GM06990 (cell line): ENCODE data around the gene SMIM14.
A peak's percentile ranks its signal among the peaks of the same experiment; 100 is the strongest.

Experiments
- DNase-seq: peaks from one replicate; pipeline ENCODE4 v3.0.0-alpha.2; 2011; ENCODE audit not compliant: insufficient read length; ENCODE audit errors: extremely low read depth
- H3K27me3 ChIP-seq: replicated peaks from 2 replicates; pipeline ENCODE4 v1.6.0; 2011; ENCODE audit warnings: low read length; ENCODE audit not compliant: control insufficient read depth, insufficient read depth
- H3K36me3 ChIP-seq: 2 replicates; pipeline ENCODE4 v1.5.1; 2011; ENCODE audit warnings: low read length; ENCODE audit not compliant: control insufficient read depth, insufficient read depth
- H3K4me3 ChIP-seq: replicated peaks from 2 replicates; pipeline ENCODE4 v1.5.1; 2011; ENCODE audit warnings: low read depth, mild to moderate bottlenecking, control low read depth, low read length
- TF ChIP-seq, protein P1 (sequence below): IDR thresholded peaks from 2 replicates; pipeline ENCODE4 v1.5.1; 2011; ENCODE audit warnings: low read length, control low read depth, mild to moderate bottlenecking, inconsistent platforms; ENCODE audit not compliant: insufficient read depth, poor library complexity, severe bottlenecking

Gene SMIM14

DNA sequence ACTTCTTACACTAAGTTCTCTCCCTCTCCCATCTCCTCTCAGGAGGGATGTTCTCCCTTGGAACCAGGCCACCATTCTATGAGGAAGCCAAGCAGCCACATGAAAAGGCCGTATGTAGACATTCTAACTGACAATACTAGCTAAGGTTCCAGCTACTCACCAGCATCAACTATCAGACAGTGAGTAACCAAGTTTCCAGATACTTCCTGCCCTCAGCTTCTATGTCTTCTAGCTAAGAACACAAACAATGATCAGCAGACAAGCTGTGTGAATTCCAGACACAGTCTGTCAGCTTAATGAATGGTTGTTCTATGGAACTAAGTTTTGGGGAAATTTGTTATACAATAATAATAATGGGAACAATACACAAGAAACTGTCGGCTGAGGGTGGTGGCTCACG, 50.8 kb downstream of the SMIM14 start:
- Histone ChIP-seq H3K4me3 (no peak overlapping the region), H3K36me3 (no peaks in the 10 kb centered on the region; the same call in 1 of the 2 replicates), H3K27me3 (no peaks in the 10 kb centered on the region)
- TF ChIP-seq, protein P1, sequence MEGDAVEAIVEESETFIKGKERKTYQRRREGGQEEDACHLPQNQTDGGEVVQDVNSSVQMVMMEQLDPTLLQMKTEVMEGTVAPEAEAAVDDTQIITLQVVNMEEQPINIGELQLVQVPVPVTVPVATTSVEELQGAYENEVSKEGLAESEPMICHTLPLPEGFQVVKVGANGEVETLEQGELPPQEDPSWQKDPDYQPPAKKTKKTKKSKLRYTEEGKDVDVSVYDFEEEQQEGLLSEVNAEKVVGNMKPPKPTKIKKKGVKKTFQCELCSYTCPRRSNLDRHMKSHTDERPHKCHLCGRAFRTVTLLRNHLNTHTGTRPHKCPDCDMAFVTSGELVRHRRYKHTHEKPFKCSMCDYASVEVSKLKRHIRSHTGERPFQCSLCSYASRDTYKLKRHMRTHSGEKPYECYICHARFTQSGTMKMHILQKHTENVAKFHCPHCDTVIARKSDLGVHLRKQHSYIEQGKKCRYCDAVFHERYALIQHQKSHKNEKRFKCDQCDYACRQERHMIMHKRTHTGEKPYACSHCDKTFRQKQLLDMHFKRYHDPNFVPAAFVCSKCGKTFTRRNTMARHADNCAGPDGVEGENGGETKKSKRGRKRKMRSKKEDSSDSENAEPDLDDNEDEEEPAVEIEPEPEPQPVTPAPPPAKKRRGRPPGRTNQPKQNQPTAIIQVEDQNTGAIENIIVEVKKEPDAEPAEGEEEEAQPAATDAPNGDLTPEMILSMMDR: no peak
- no peak for DNase-seq

DNA sequence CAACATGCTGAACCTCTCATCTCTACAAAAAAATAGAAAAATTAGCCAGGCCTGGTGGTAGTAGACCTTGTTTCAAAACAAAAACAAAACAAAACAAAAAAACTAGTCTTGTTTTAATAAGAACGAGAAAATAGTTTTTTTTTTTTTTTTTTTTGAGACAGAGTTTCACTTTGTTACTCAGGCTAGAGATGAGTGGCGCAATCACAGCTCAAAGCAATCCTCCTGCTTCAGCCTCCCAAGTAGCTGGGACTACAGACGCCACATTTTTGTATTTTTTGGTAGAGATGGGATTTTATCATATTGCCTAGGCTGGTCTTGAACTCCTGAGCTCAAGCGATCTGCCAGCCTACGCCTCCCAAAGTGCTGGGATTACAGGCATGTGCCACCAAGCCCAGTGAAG, 63.7 kb downstream of the SMIM14 start:
- H3K4me3 ChIP-seq: no peak overlapping the region
- TF ChIP-seq, protein P1: no peak
- no peak for DNase-seq

DNA sequence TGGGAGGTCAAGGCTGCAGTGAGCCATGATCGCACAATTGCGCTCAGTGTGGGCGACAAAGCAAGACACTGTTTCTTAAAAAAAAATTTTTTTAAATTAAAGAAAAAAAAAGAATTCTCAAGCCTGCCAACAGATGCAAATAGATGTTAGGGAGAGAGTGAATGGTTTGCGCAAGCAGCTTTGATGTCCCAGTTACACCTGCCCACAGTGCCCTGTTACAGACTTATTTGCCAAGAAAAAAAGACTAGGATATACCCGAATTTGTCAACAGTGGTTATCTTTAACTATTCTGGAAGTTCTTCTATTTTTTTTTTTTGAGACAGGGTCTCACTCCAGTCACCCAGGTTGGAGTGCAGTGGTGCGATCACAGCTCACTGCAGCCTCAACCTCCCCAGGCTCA, 67.2 kb downstream of the SMIM14 start:
- DNase-seq: no peak
- no peak overlapping the region for H3K4me3 ChIP-seq
- TF ChIP-seq, protein P1: no peak
- no peaks in the 10 kb centered on the region for H3K27me3 ChIP-seq
- H3K36me3 ChIP-seq: no peaks in the 10 kb centered on the region; the same call in 1 of the 2 replicates

More for the DNA sequence above, 63.7 kb downstream of the SMIM14 start:
- Histone ChIP-seq H3K36me3 (no peaks in the 10 kb centered on the region), H3K27me3 (no peaks in the 10 kb centered on the region)

DNA sequence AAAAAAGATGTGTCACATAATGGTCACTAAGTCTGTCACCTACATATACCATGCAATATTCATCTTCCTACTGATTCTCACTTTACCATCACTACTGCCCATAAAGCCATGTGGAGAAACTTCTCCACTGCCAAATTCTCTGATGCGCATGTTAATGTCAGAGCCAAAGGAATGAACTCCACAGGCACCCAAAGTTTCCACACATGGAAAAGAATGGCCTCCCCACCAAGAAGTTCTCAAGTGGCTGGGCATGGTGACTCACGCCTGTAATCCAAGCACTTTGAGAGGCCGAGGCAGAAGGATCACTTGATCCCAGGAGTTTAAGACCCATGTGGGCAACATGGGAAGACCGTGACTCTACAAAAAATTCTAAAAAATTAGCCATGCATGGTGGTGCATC, 67.6 kb downstream of the SMIM14 start:
- Histone ChIP-seq H3K36me3 (no peaks in the 10 kb centered on the region; the same call in 1 of the 2 replicates), H3K27me3 (no peaks in the 10 kb centered on the region), H3K4me3 (no peak overlapping the region)
- DNase-seq: no peak
- TF ChIP-seq, protein P1: no peak

DNA sequence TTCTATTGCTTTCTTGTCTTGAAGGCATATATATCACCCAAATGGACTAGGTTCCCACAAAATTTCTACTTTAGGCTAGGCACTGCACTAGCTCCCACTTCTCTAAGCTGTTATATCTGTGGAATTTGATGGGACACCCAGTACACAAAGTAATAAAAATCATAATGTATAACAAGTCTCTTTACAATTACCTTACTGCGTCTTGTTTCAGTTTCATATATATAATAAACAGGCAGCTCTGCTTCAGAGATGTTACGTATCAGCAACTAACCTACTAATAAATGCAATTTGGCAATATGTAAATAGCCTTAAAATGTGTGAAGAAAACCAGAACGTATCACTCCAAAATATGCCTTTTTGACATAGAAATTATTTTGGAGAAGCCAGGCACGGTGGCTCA, 69.5 kb downstream of the SMIM14 start:
- DNase-seq: no peak
- no peak overlapping the region; the same call in 1 of the 2 replicates for H3K4me3 ChIP-seq
- no peaks in the 10 kb centered on the region for H3K27me3 ChIP-seq
- no peaks in the 10 kb centered on the region; the same call in 1 of the 2 replicates for H3K36me3 ChIP-seq
- TF ChIP-seq, protein P1: no peak

DNA sequence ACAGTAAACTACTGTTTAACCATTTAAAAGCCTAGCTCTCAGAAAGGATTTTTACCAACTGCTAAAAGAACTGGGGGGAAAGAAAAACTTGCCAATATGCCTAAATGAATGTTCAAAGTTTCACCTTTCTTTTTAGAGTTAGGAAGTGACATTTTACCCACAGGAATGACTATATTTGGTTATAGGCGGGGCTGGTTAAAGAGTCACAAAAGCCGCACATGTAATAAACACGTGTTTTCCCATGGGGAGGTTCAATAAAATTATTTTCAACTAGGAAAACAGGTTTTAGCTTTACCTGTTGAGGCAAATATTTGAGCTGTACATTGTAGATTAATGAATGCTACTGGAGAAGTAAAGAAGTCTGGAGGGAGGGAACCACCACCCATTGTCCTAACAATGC, 69.9 kb downstream of the SMIM14 start:
- peak; percentile 35 for DNase-seq
- H3K36me3 ChIP-seq: no peaks in the 10 kb centered on the region; the same call in 1 of the 2 replicates

More for the DNA sequence above, 69.9 kb downstream of the SMIM14 start:
- TF ChIP-seq, protein P1: no peak
- Histone ChIP-seq H3K27me3 (no peaks in the 10 kb centered on the region), H3K4me3 (no peak overlapping the region; the same call in 1 of the 2 replicates)
